ENCODE data around the gene STX10. TPM values are rescaled to one million over a fixed set of nuclear protein-coding genes. Genes with fewer than 3 reads are reported as not detected.

The STX10 gene
- total and polyA plus RNA-seq, 9 of the 15 experiments (the other 6 are each of a cell fraction or from before 2014, with no cell fraction given), result 0.51 to 66.3 (median 31.0) TPM

DNA sequence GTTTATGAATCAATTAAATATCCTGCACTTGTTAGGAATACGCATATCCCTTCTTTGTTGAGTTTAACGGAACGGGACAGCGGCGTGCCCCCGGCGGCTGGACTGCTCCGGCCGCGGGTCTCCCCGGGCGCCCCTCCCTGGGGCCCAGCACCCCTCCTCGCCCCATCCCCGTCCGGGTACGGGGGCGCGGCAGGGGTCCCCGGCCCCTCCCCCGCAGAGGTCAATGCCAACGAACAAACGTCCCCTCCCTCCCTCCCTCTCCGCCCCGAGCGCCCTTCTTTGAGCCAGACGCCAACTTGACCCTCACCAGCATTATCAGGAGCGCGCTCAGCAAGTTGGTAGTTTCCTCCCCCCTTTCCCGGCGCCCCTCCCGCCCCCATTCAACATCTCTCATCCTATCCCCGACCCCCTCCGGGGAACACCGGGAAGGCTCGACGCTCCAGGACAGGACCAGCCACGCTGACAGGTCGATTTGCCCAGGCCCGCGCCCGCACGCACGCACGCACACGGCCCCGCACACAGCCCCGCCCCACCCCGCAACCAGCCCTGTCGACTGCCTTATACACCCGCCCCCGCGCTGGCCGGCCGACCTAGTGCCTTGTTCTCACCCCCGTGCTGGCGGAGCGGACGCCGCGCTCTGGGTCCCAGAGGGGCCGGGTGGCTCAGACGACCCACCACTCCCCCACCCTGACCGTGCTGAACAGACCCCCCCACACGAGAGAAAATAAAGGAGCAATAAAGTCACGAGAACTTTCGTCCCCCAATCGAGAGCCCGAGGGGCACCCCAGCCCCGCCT, 52.5 kb downstream of the STX10 start (continued):
- TF ChIP-seq RUNX1 (IDR thresholded peaks at IDR 0.05; ENCODE audit: low read depth) (peak; percentile 53; the same call in 1 of the 2 replicates), ZNF77 (CRISPR knock-in tag; IDR thresholded peaks at IDR 0.05) (peak; percentile 13; the same call in 1 of the 2 replicates), POLR2AphosphoS5 (IDR thresholded peaks at IDR 0.05; ENCODE audit: control insufficient read depth, insufficient read depth, low read depth, low read length) (peak; percentile 54), PHTF2 (CRISPR knock-in tag; IDR thresholded peaks at IDR 0.05) (peak; percentile 92), THRAP3 (IDR thresholded peaks at IDR 0.05; ENCODE audit: borderline replicate concordance) (no peak), TRIM28 (IDR thresholded peaks at IDR 0.05) (no peak), POLR2A (conservative IDR thresholded peaks at IDR 0.05) (peak; percentile 72), ZFP1 (CRISPR knock-in tag; IDR thresholded peaks at IDR 0.05) (peak; percentile 62; the same call in 1 of the 2 replicates), ZNF197 (CRISPR knock-in tag; IDR thresholded peaks at IDR 0.05; ENCODE audit: low read depth) (no peak; the same call in 1 of the 2 replicates), CBX1 (IDR thresholded peaks at IDR 0.05; ENCODE audit: low read depth) (peak; percentile 82; the same call in 1 of the 2 replicates), ZNF764 (CRISPR knock-in tag; IDR thresholded peaks at IDR 0.05; ENCODE audit: low read depth) (0 out of 2 replicates have a peak, but pooled peaks have one; percentile 28), KAT7 (CRISPR knock-in tag; IDR thresholded peaks at IDR 0.05; ENCODE audit: borderline replicate concordance) (0 out of 2 replicates have a peak, but pooled peaks have one; percentile 8), TBP (optimal IDR thresholded peaks at IDR 0.05; ENCODE audit: low read depth, low read length) (no peak), EGR1 (conservative IDR thresholded peaks at IDR 0.05) (peak; percentile 91), TOE1 (IDR thresholded peaks at IDR 0.05; ENCODE audit: borderline replicate concordance) (no peak), TOE1 (CRISPR knock-in tag; IDR thresholded peaks at IDR 0.05; ENCODE audit: borderline replicate concordance, low read depth) (peak; percentile 24; the same call in 1 of the 2 replicates), ERF (CRISPR knock-in tag; IDR thresholded peaks at IDR 0.05) (peak; percentile 72; the same call in 1 of the 2 replicates), CREB1 (IDR thresholded peaks at IDR 0.05) (0 out of 2 replicates have a peak, but pooled peaks have one; percentile 20), CREB1 (CRISPR knock-in tag; IDR thresholded peaks at IDR 0.05) (peak; percentile 29; the same call in 1 of the 2 replicates)
- TF ChIP-seq, protein P1, sequence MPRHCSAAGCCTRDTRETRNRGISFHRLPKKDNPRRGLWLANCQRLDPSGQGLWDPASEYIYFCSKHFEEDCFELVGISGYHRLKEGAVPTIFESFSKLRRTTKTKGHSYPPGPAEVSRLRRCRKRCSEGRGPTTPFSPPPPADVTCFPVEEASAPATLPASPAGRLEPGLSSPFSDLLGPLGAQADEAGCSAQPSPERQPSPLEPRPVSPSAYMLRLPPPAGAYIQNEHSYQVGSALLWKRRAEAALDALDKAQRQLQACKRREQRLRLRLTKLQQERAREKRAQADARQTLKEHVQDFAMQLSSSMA (CRISPR knock-in tag; IDR thresholded peaks at IDR 0.05), result peak; percentile 66; the same call in 1 of the 2 replicates
- TF ChIP-seq, protein P2, sequence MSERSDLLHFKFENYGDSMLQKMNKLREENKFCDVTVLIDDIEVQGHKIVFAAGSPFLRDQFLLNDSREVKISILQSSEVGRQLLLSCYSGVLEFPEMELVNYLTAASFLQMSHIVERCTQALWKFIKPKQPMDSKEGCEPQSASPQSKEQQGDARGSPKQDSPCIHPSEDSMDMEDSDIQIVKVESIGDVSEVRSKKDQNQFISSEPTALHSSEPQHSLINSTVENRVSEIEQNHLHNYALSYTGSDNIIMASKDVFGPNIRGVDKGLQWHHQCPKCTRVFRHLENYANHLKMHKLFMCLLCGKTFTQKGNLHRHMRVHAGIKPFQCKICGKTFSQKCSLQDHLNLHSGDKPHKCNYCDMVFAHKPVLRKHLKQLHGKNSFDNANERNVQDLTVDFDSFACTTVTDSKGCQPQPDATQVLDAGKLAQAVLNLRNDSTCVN (CRISPR knock-in tag; IDR thresholded peaks at IDR 0.05), result peak; percentile 46; the same call in 1 of the 2 replicates
- TF ChIP-seq, protein P3, sequence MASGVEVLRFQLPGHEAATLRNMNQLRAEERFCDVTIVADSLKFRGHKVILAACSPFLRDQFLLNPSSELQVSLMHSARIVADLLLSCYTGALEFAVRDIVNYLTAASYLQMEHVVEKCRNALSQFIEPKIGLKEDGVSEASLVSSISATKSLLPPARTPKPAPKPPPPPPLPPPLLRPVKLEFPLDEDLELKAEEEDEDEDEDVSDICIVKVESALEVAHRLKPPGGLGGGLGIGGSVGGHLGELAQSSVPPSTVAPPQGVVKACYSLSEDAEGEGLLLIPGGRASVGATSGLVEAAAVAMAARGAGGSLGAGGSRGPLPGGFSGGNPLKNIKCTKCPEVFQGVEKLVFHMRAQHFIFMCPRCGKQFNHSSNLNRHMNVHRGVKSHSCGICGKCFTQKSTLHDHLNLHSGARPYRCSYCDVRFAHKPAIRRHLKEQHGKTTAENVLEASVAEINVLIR (CRISPR knock-in tag; IDR thresholded peaks at IDR 0.05), result no peak
- TF ChIP-seq, protein P4, sequence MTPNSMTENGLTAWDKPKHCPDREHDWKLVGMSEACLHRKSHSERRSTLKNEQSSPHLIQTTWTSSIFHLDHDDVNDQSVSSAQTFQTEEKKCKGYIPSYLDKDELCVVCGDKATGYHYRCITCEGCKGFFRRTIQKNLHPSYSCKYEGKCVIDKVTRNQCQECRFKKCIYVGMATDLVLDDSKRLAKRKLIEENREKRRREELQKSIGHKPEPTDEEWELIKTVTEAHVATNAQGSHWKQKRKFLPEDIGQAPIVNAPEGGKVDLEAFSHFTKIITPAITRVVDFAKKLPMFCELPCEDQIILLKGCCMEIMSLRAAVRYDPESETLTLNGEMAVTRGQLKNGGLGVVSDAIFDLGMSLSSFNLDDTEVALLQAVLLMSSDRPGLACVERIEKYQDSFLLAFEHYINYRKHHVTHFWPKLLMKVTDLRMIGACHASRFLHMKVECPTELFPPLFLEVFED (CRISPR knock-in tag; conservative IDR thresholded peaks at IDR 0.05), result peak; percentile 88

Measured in K562 (cell line).